ENCODE measurements around the gene LOXHD1. TPM values are rescaled to one million over a fixed set of nuclear protein-coding genes. Genes with fewer than 3 reads are reported as not detected.

LOXHD1 gene
- total RNA-seq, 1 experiment from 2014 or later, result not detected

GRCh38 chr18:46641917-46642316, 15.1 kb downstream of the LOXHD1 start:
- Histone ChIP-seq H3K36me3 (no peaks in the 10 kb centered on the region), H3K27me3 (no peaks in the 10 kb centered on the region), H3K4me3 (no peak overlapping the region), H3K9me3 (no peaks in the 10 kb centered on the region)
- DNase-seq, result peak; percentile 88

- Histone ChIP-seq H3K4me3 (no peak overlapping the region), H3K27me3 (no peaks in the 10 kb centered on the region), H3K36me3 (no peaks in the 10 kb centered on the region), H3K9me3 (no peaks in the 10 kb centered on the region)
- DNase-seq, result no peak
Measured at GRCh38 chr18:46639386-46639785, 17.6 kb downstream of the LOXHD1 start.

- no peaks in the 10 kb centered on the region for H3K27me3 ChIP-seq
- H3K9me3 ChIP-seq, result no peaks in the 10 kb centered on the region
- DNase-seq, result no peak
- no peak overlapping the region for H3K4me3 ChIP-seq
- no peaks in the 10 kb centered on the region for H3K36me3 ChIP-seq
Measured at GRCh38 chr18:46636040-46636630, 20.9 kb downstream of the LOXHD1 start.

GRCh38 chr18:46632401-46633071, 24.5 kb downstream of the LOXHD1 start:
- no peaks in the 10 kb centered on the region for H3K9me3 ChIP-seq
- peak; percentile 76 for DNase-seq

GRCh38 chr18:46630991-46631390, 26.0 kb downstream of the LOXHD1 start:
- H3K36me3 ChIP-seq, result no peaks in the 10 kb centered on the region
- H3K27me3 ChIP-seq, result no peaks in the 10 kb centered on the region
- H3K4me3 ChIP-seq, result no peak overlapping the region
- no peak for DNase-seq
- no peaks in the 10 kb centered on the region for H3K9me3 ChIP-seq

More at GRCh38 chr18:46632401-46633071, 24.5 kb downstream of the LOXHD1 start:
- Histone ChIP-seq H3K27me3 (no peaks in the 10 kb centered on the region), H3K4me3 (no peak overlapping the region), H3K36me3 (no peaks in the 10 kb centered on the region)

GRCh38 chr18:46630160-46630559, 26.9 kb downstream of the LOXHD1 start:
- H3K9me3 ChIP-seq, result no peaks in the 10 kb centered on the region
- H3K27me3 ChIP-seq, result no peaks in the 10 kb centered on the region
- DNase-seq, result peak; percentile 35
- no peaks in the 10 kb centered on the region for H3K36me3 ChIP-seq
- no peak overlapping the region for H3K4me3 ChIP-seq

- Histone ChIP-seq H3K27me3 (no peaks in the 10 kb centered on the region), H3K9me3 (no peaks in the 10 kb centered on the region), H3K36me3 (no peaks in the 10 kb centered on the region), H3K4me3 (no peak overlapping the region)
- no peak for DNase-seq
Measured at GRCh38 chr18:46629361-46629760, 27.7 kb downstream of the LOXHD1 start.

GRCh38 chr18:46628206-46628605, 28.8 kb downstream of the LOXHD1 start:
- no peak for DNase-seq
- Histone ChIP-seq H3K27me3 (no peaks in the 10 kb centered on the region), H3K9me3 (no peaks in the 10 kb centered on the region), H3K4me3 (no peak overlapping the region), H3K36me3 (no peaks in the 10 kb centered on the region)

GRCh38 chr18:46627136-46627535, 29.9 kb downstream of the LOXHD1 start:
- Histone ChIP-seq H3K4me3 (no peak overlapping the region), H3K36me3 (no peaks in the 10 kb centered on the region), H3K9me3 (no peaks in the 10 kb centered on the region), H3K27me3 (no peaks in the 10 kb centered on the region)
- DNase-seq, result no peak

- H3K9me3 ChIP-seq, result no peaks in the 10 kb centered on the region
- H3K27me3 ChIP-seq, result no peaks in the 10 kb centered on the region
Measured at GRCh38 chr18:46625069-46625468, 32.0 kb downstream of the LOXHD1 start.

GRCh38 chr18:46624127-46624526, 32.9 kb downstream of the LOXHD1 start:
- H3K27me3 ChIP-seq, result no peaks in the 10 kb centered on the region
- H3K9me3 ChIP-seq, result no peaks in the 10 kb centered on the region
- no peaks in the 10 kb centered on the region for H3K36me3 ChIP-seq
- no peak for DNase-seq
- no peak overlapping the region for H3K4me3 ChIP-seq

More at GRCh38 chr18:46625069-46625468, 32.0 kb downstream of the LOXHD1 start:
- no peak for DNase-seq
- Histone ChIP-seq H3K36me3 (no peaks in the 10 kb centered on the region), H3K4me3 (no peak overlapping the region)

- H3K9me3 ChIP-seq, result no peaks in the 10 kb centered on the region
- DNase-seq, result no peak
Measured at GRCh38 chr18:46623541-46623940, 33.5 kb downstream of the LOXHD1 start.

GRCh38 chr18:46622999-46623398, 34.0 kb downstream of the LOXHD1 start:
- Histone ChIP-seq H3K27me3 (no peaks in the 10 kb centered on the region), H3K9me3 (no peaks in the 10 kb centered on the region), H3K4me3 (no peak overlapping the region), H3K36me3 (no peaks in the 10 kb centered on the region)
- DNase-seq, result no peak

More at GRCh38 chr18:46623541-46623940, 33.5 kb downstream of the LOXHD1 start:
- H3K4me3 ChIP-seq, result no peak overlapping the region
- no peaks in the 10 kb centered on the region for H3K36me3 ChIP-seq
- H3K27me3 ChIP-seq, result no peaks in the 10 kb centered on the region

GRCh38 chr18:46622451-46622850, 34.6 kb downstream of the LOXHD1 start:
- no peak for DNase-seq
- Histone ChIP-seq H3K36me3 (no peaks in the 10 kb centered on the region), H3K27me3 (no peaks in the 10 kb centered on the region), H3K4me3 (no peak overlapping the region), H3K9me3 (no peaks in the 10 kb centered on the region)

GRCh38 chr18:46621871-46622270, 35.1 kb downstream of the LOXHD1 start:
- Histone ChIP-seq H3K36me3 (no peaks in the 10 kb centered on the region), H3K27me3 (no peaks in the 10 kb centered on the region), H3K9me3 (no peaks in the 10 kb centered on the region), H3K4me3 (no peak overlapping the region)
- no peak for DNase-seq

GRCh38 chr18:46621111-46621766, 35.8 kb downstream of the LOXHD1 start:
- H3K27me3 ChIP-seq, result no peaks in the 10 kb centered on the region
- H3K4me3 ChIP-seq, result no peak overlapping the region
- DNase-seq, result no peak
- H3K9me3 ChIP-seq, result no peaks in the 10 kb centered on the region
- H3K36me3 ChIP-seq, result no peaks in the 10 kb centered on the region

- DNase-seq, result no peak
- H3K36me3 ChIP-seq, result no peaks in the 10 kb centered on the region
- no peaks in the 10 kb centered on the region for H3K27me3 ChIP-seq
Measured at GRCh38 chr18:46619559-46619958, 37.5 kb downstream of the LOXHD1 start.

GRCh38 chr18:46615720-46616119, 41.3 kb downstream of the LOXHD1 start:
- DNase-seq, result no peak
- no peaks in the 10 kb centered on the region for H3K36me3 ChIP-seq
- H3K27me3 ChIP-seq, result peaks cover 16% of the 10 kb centered on the region
- no peaks in the 10 kb centered on the region for H3K9me3 ChIP-seq
- no peak overlapping the region for H3K4me3 ChIP-seq

More at GRCh38 chr18:46619559-46619958, 37.5 kb downstream of the LOXHD1 start:
- Histone ChIP-seq H3K9me3 (no peaks in the 10 kb centered on the region), H3K4me3 (no peak overlapping the region)
